Stimulated activated naive CD4-positive, alpha-beta T cell (primary cell): ENCODE data around the gene CRABP1.
"Not testable (repeated sequence)": the region's sequence is repeated elsewhere in the genome, so short reads cannot be mapped to it uniquely, and the experiment has no call there.

Experiments used
- DNase-seq, 6 experiments: peaks; one replicate each; lab custom pipeline; 2025; lab: John Stamatoyannopoulos, UW

Gene CRABP1

DNA sequence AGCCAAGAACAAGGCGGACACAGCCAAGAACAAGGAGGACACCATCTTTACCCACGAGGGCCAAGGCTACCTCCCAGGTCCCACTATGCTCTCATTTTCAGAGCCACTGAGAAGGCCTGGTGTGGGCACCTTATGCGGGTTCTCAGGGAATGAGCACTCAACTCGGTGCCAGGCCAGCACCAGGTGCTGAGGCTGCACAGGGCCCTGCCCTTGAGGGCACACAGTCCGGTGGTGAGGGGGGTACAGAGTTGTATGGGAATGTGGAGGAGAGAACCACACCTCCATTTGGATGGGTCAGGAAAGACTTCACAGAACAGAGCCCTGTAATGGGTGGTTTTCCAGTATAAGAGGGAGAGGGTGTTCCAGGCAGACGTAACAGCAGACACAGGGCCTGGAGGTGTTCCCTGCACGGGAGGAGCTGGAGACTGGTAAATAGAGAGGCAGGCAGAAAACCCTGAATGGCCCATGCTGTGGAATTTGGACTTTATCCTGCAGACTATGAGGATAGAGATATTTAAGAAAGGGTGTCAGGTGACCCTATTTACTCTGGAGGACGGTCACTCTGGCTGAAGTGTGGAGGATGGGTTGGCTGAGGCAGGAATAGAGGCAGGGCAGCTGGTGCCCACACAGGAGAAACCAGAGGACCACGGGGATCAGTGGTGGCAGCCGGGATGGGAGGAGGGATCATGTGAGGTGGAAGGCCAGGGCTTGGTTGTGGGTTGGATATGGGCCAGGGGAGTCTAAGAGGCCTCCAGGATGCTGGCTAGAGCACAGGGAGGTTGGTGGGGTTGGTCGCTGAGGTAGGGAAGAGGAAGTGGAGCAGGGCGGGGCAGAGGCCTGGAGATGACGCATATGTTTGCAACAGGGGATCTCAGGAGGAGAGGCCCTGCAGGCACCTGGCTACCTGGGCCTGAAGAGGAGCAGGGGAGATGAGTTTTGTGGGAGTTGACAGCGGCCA is 34.6 kb downstream of the CRABP1 start:
- no peak for DNase-seq

DNA sequence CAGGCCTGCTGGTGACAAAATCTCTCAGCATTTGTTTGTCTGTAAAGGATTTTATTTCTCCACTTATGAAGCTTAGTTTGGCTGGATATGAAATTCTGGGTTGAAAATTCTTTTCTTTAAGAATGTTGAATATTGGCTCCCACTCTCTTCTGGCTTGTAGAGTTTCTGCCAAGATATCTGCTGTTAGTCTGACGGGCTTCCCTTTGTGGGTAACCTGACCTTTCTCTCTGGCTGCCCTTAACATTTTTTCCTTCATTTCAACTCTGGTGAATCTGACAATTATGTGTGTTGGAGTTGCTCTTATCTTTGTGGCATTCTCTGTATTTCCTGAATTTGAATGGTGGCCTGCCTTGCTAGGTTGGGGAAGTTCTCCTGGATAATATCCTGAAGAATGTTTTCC is 40.0 kb downstream of the CRABP1 start:
- not testable (repeated sequence) for DNase-seq

DNA sequence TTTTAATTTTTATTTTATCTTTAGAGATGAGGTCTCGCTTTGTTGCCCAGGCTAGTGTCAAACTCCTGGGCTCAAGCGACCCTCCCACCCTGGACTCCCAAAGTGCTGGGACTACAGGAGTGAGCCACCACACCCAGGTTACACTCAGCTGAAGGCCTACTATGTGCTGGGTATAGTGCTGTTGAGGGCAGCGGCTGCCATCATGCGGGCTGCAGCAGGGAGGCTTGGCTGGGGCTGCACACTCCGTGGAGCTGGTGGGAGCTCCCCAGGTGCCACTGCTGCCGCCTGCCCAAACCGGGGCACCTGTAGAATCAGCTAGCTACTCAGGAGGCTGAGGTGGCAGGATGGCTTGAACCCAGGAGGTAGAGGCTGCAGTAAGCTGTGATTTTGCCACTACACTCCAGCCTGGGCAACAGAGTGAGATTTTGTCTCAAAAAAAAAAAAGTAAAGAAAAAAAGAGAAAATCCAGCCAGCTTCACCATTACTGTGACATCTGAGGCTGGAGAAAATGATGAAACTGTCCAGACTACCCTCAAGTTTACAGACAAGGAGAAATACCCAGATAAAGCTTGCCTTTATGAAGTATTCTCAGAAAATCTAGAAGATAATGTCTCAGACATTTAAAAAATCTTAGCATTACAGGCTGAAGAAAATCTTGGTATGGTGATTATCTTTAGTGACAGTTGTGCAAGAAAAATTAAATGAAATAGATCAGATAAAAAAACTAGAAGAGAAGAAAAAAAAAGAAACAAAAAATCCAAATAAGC is 42.1 kb downstream of the CRABP1 start:
- DNase-seq, result no peak

GRCh38 chr15:78384651-78385050 is 44.5 kb downstream of the CRABP1 start:
- no peak for DNase-seq

DNA sequence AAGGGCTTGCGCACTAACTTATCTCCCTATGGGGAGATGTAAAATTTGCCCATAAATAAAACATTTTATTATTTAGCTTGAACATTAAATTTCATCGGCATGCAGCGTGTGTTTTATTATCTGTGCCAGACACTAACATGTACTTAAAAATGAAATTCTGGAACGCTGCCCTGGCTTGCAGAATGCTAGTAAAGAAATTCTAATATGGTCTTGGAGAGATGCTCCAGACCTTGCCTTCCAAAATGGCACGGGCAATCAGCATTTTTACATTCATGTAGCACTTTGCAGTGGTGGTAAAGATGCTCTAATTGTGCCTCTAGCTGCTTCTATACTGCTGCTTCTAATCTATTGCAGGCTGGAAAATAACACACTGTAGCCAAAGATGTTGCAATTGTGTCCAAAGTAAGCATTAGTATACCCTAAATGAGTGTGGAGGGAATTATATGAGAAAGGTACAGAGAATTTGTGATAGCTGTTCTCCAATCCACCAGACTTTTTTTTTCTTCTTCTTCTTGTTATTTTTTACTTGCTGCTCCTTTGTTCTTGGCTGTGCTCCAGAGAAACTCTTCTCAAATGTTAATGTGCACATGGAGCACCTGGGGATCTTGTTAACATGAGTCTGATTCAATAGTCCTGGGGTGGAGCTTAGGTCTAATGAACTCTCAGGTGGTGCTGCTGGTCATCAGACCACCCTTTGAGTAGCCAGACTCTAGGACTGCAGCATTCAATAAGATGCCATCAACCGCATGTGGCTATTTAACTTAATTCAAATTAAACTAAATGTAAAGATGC is 47.3 kb downstream of the CRABP1 start:
- no peak for DNase-seq

GRCh38 chr15:78388865-78389264 is 48.7 kb downstream of the CRABP1 start:
- DNase-seq, result no peak

- no peak for DNase-seq
Measured at GRCh38 chr15:78389322-78389721, 49.2 kb downstream of the CRABP1 start.

GRCh38 chr15:78389738-78390137 is 49.6 kb downstream of the CRABP1 start:
- DNase-seq, result no peak

GRCh38 chr15:78390242-78390641 is 50.1 kb downstream of the CRABP1 start:
- no peak for DNase-seq

- DNase-seq, result no peak
Measured at GRCh38 chr15:78390826-78391225, 50.7 kb downstream of the CRABP1 start.

DNA sequence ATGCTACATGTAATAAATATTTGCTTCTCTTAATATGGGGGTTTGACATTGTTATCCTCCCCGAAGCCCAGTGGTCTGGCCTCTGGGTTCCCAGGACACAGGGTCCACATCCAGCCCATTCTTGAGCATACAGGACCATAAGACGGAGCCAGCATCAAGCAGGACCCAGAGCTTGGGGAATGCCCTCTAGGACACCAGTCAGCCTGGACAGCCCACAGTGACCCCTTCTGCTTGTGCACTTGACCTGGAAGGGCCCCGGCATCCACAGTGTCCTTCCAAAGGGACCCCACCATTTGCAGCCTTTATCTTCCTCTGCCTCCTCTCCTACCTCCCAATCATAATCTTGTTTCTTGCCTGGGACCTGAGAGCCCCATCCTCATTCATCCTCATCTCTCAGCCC is 51.6 kb downstream of the CRABP1 start:
- no peak for DNase-seq

GRCh38 chr15:78392430-78392829 is 52.3 kb downstream of the CRABP1 start:
- DNase-seq, result no peak

- DNase-seq, result no peak
Measured at GRCh38 chr15:78393137-78393536, 53.0 kb downstream of the CRABP1 start.

DNA sequence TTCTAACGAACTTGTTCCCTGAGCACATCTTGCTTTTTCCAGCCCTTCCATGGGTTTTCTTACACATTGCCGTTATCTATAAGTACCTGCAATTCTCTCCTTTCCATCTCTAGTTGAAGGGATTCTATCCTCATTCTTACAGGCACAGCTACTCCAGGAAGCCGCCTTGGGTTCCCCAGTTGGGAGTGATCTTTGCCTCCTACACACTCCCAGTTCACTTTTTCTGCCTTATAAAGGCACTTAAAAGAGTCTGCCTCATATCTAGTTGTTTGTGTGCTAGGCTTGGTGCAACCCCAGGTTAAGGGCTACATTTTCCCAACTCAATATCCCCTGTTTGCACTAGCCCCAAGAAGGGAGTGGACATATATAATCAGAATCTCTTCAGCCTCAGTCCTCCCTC is 53.9 kb downstream of the CRABP1 start:
- DNase-seq, result no peak

DNA sequence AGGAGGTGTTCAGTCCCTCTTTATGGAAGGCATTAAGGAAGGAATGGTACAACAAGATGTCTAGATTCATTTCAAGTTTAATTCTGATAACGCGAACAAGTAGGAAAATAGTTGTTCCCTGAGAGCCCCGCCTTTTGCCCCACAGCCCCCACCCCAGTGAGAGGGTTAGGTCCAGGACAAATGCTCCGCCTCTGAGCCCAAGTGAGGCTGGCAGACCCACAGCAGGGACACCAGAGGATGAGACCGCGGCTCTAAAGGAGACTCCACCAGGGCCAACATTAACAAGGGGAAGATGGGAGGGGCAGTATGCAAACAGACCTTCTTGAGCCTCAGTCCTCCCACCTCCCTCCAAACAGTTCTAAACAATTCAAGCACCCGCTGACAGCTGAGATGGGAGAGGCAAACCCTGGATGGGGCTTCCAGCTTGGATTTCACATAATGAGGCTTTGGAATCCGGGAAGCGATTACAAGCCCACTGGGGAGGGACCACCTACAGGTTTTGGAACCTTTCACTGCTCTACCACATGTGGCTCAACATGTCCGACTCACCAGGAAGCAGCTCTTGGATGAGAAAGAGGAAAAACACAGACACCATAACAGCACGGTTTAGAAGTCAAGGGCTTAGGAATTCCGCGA is 54.9 kb downstream of the CRABP1 start:
- DNase-seq, result no peak

DNA sequence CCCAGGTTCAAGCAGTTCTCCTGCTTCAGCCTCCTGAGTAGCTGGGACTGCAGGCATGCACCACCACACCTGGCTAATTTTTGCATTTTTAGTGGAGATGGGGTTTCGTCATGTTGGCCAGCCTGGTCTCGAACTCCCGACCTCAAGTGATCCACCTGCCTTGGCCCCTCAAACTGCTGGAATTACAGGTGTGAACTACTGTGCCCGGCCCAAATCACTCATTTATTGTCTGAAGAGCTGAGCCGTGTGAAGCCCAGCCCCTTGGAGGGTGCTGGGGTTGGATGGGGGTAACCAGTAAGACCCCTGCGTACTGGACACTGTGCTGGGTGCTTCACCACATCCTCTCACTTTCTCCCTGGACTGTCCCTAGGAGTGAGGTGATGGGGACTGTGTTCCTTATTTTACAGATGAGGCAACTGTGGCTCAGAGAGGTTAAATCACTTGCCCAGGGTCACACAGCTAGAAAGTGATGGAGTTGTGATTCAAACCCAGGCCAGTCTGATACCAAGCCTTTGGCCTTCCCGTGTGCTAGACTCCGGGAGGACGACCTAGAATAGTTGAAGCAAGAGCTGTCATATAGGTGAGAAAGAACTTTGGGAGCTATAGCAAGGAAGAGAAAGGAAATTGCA is 56.1 kb downstream of the CRABP1 start:
- no peak for DNase-seq

DNA sequence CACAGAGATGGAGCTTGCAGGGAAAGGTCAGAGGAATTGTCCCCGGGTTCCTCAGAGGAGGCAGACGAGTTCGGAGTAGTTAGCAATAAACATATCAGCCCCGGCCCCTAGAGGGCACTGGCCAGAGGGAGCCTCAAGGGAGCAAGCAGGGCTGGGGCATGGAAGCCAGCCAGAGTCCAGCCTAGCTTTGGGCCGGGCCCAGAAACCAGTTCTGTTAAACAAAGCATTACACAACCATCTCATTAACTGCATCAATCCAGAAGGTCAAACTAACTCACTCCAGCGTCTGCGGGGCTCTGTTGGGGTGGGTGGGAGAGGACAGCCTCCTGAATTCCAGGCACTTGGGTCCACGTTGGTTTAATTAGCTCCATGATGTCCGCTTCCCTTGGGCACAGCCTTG is 56.8 kb downstream of the CRABP1 start:
- DNase-seq, result no peak

DNA sequence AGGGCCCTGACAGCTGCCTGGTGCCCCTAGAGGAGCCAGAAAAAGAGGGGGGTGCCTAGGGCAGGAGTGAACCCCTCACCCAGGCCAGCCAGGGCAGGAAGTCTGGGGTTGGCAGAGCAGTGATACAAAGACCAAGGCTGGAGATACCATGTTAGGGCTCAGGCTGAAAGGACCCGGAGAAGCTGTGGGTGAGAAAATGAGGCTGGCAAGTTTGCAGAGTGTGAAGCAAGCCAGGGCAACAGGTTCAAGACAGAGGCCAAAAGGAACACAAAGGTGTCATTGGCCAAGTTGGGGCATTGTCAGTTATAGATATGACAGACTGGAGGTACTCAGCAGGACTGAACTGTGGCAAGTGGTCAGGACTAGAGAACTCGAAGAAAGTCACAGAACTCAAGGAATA is 57.2 kb downstream of the CRABP1 start:
- no peak for DNase-seq
